Colon (tissue), 2 donors: Measurements from ENCODE around the gene GSS.

Source experiments
- FAIRE-seq: peaks from 2 replicates; lab custom pipeline; 2012; peaks lifted over from hg19 to GRCh38; lab: Jason Lieb, UNC
- donor health status: control.
- donor health status: control.

GSS gene

DNA sequence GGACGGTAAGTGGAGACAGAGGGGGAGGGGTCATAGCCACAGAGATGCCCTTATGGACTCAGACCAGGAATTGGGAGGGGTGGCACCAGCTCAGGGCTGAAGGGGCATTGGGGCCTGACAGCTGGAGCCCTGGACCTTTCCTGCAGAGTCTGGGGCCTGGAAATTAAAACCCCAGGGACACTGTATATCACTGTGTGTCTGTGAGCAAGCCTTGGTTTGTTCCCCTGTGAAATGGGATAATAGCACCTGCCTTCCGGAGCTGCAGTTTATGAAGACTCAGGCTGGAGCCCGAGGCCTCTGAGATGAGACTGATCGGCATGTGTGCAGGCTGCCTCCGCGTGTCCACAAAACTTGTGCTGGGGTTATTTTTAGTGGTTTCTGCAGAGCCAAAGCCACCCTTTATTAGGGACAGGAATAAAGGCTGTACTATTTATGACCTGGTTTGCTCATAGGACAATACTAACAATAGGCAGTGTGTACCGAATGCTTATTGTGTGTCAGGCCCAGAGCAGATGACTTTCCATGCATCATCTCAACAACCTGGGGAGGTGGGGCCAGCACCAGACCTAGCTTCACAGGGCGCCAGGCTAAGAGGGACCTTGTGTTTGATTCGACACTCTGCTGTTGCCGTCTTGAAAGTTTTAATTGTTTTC lies 22.6 kb upstream of the GSS start:
- FAIRE-seq = no peak

DNA sequence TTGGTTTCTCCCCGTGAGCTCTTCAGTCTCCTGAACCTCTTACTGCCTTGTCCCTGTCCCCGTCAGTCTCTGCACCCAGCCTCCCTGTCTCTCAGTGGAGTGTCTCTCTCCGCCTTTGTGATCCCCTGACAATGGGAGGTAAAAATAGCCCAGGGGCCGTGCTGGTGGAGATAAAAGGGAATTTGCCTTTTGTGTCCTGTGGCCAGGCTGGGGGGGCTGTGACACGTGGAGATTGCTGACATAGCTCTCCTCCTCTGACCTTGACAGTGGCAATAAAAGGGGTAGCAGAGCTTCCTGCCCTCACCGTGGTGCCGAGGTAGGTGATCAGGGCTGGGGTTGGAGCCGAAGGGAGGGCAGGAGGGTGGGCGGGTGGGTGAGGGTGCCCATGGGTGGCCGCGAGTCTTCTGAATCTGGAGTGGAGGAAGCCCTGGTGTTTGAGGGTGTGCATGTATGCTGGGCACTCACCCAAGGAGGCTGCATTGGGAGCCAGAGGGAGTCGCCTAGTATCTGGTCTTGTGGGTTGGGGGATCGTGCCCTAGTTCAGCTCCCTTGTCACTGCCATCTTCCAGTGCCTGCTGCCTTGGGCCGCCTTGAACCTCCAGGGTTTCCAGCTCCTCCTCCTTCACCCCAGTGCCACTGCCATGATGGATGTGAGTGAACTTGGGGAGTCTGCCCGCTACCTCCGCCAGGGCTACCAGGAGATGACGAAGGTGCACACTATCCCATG lies 21.9 kb upstream of the GSS start:
- FAIRE-seq = no peak

DNA sequence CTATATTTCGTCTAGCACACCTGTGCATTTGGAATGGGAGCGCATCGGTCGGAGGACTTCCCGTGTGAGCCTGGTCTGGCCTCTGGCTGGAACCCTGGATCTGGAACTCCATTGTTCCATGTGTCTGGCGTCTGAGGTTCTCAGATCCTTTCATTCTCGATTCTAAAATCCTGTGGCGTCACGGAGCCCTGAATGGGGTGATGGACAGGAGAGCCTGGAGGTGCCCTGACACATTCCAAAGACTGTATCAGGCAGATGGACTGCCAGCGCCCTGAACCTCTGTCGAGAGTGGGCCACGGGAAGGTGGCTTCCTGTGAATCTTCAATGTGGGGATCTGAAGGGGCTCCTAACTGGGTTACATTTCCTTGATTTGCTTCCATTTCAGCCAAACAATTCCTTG lies 20.7 kb upstream of the GSS start:
- no peak for FAIRE-seq

GRCh38 chr20:34974246-34974645 lies 18.6 kb upstream of the GSS start:
- no peak for FAIRE-seq

- FAIRE-seq = no peak
Observed at GRCh38 chr20:34971561-34972235, 16.1 kb upstream of the GSS start.

DNA sequence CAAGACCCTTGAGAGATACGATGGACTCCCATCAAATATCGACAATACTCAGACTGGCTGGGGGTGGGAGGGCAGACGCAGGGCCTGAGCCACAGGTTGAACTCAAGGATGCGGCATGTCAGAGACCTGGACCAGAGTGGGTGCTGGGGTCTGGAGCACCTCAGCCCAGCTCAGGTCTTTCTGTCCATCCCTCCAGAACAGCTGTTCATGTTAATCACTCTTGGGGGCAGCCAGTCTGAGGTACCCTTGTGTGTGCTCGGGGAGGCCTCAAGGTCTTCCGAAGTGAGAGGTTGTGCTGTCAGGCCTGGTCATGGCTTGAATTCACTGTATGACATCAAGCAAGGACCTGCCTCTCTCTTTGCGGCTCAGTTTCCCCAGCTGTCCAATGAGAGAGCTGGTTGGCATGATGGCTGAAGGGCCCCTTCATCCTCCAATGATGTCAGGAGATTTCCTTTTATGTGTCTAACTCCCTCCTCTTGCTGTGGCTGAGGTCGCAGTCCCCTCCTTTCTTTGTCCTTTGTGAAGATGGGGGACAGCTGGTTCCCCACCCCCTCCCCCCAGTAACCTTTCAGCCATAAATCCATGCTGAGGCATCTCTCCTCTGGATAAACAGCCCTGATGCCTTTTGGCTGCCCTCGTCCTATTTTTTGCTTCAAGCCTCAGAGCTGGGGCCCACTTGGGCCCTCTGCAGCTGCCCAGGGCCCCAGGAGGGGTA lies 15.4 kb upstream of the GSS start:
- FAIRE-seq = no peak

GRCh38 chr20:34970193-34970840 lies 14.7 kb upstream of the GSS start:
- no peak for FAIRE-seq

DNA sequence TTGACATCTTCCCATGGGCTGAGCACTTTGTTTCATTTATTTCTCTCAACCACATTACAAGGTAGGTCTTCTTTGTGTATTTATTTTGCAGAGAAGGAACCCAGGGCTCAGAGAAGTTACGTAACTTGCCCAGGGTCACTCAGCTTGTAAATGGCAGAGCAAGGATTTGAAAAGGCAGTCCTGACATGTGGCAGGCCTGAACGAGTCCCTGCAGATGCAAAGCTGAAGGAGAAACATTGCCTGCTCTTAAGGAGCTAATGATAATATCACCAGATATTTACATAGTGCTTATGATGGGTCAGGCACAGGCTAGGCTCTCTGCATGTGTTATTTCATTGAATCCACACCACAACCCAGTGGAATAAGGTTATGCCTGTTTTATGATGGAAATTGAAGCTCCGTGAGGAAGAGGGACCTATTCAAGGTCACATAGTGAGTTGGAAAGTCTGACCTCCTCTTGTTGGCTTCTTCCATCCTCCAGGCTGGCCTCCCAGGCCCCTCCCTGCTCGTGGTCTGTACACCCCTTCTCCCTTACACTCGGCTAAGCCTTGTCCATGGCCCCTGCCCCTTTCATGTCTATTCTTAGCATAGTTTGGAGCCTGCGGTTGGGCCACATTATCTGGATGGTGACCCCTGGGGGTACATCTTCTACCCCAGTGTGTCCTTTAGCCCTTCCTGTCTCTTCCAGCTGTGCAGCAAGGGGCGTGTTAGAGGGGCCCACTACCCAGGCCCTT lies 12.6 kb upstream of the GSS start:
- FAIRE-seq = no peak

DNA sequence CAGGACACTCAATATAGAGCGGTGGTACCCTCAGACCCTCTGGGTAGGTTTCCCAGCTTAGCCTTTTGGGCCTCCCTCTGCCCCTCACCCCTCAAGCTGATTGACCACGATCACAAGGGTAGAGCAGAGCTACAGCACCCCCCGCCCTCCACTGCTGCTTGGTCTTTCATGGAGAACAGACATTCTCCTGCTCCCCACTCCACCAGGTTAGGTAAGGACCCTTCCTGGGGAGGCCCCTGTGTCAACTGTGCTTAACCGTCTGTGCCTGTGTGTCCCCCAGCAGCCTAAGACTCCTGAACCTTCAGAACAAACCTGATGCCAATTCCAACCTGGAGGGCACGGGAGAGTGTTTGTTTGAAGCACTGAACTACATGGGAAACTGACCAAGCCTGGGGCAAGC lies 11.8 kb upstream of the GSS start:
- no peak for FAIRE-seq

DNA sequence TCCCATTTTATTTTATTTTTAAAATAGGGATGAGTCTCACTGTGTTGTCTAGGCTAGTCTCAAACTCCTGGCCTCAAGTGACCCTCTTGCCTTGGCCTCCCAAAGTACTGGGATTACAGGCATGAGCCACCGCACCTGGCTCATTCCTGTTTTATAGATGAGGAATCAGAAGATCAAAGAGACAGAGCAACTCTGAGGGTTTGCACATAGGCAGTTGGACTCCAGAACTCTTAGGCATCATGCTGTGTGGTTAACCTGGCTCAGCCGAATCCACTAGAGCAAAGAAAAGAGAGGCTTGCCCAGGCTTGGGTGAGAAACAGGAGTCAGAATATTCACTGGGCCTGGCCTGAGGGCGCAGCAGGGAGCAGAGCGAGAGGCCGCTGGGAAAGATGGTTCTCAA lies 9.4 kb upstream of the GSS start:
- no peak for FAIRE-seq

DNA sequence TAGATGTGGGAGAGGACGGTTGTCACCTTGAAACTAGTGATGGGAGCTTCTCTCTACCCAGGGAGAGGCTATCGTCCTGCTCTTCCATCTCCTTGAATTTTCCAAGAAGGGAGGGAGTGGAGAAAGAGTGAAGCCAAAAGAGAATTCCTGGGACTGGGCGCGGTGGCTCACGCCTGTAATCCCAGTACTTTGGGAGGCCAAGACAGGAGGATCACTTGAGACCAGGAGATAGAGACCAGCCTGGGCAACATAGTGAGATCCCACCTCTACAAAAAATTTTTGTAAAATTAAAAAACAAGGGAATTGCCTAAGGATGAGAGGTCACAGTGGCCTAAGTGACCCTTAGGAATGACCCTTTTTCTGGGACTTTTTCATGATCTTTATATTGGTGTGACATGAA lies 8.9 kb upstream of the GSS start:
- no peak for FAIRE-seq

GRCh38 chr20:34956751-34957472 lies 1.3 kb upstream of the GSS start:
- no peak for FAIRE-seq

DNA sequence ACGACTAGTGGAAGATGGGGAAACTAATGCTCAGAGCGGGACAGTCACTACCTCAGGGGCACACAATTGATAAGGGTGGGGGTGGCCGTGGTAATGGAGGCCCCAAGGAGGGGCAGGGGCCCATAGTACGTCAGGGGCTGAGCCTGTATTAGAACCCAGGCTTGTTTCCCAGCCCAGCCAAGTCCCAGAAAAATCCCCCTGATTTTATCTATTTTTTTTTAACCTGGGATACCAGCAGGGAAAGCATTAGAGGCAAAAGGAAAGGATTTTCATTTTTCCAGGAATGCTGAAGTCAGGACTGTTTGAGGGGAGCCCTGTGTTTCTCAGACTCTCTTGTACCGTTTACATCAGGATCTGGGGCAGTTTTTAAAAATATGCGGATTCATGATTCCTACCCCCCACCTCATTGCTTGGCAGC lies 444 bp upstream of the GSS start:
- no peak for FAIRE-seq

DNA sequence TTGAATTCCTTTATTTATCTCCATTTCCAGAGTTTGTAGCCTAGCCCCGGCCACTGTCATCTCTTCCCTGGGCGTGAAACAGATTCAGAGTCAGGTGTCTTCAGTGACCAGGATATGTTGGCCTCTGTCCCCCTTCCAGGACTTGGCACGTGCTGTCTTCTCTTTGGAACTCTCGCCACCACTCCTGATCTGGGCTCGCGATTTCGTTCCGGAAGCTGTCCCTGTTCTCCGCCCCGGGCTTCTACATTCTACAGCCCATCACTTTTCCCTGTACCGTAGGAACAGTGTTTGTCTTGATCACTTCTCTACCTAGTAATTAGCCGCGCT lies 739 bp downstream of the GSS start:
- no peak for FAIRE-seq

DNA sequence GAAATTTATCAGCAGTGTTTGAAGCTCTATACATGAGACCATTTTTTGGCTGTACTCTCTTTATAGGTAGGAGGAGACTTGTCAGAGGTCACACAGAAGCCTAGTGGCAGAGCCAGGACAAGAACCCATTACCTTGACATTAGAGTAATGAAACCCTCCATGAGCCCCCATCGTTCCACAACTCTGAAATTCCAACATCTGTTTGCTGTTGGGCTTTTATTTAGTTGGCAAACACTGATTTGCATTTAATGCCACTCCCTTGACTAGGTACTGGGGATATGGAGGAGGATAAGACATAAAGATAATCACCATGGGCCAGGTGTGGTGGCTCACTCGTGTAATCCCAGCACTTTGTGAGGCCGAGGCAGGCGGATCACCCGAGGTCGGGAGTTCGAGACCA lies 1.6 kb downstream of the GSS start:
- FAIRE-seq = no peak

DNA sequence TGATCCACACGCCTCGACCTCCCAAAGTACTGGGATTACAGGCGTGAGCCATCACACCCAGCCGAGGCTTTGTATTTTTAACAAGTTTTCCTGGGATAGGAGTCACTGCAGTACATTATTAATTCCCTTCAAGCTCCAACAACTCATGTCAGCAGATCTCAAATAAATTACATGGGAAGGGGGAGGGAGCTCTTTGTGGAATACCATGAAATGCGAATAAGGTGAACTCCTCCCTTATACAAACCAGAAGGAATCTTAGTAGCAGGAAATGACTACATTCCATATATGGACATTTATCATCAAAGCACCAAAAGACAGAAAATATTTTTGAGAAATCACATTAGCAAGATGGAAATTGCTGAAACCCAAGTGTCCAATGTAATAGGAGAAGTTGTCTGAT lies 2.9 kb downstream of the GSS start:
- FAIRE-seq = no peak

- FAIRE-seq = no peak
Observed at GRCh38 chr20:34951652-34952051, 4.0 kb downstream of the GSS start.

- FAIRE-seq = no peak
Observed at GRCh38 chr20:34951252-34951651, 4.4 kb downstream of the GSS start.

GRCh38 chr20:34949120-34949519 lies 6.5 kb downstream of the GSS start:
- FAIRE-seq = no peak

DNA sequence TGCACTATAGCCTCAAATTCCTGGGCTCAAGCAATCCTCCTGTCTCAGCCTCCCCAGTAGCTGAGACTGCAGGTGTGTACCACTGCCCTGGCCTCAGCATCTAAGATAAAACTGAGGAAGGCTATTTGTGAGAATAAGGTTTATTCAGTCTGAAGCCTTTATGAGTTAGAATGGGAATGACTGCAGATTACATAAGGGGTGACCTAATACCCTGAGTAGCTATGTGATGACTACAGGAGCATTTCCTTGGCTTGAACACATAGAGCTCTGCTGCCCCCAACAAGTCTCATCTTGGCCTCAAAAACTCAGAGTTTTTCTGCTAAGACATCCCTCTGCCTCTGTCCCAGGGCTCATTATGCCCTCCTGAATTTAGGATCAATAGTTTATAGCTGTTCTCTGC lies 7.6 kb downstream of the GSS start:
- FAIRE-seq = no peak

GRCh38 chr20:34947336-34947735 lies 8.3 kb downstream of the GSS start:
- no peak for FAIRE-seq
